Activated T-helper 1 cell treated with Interleukin-2 at 50 U/mL for 16 hours (primary cell): Measurements from ENCODE around the gene APOBR.
"Not testable (repeated sequence)": the region's sequence is repeated elsewhere in the genome, so short reads cannot be mapped to it uniquely, and the experiment has no call there.

Experiments used
- DNase-seq: peaks from one replicate; pipeline ENCODE4 v3.0.0-alpha.2; 2020; ENCODE audit warnings: low read depth

APOBR gene

DNA sequence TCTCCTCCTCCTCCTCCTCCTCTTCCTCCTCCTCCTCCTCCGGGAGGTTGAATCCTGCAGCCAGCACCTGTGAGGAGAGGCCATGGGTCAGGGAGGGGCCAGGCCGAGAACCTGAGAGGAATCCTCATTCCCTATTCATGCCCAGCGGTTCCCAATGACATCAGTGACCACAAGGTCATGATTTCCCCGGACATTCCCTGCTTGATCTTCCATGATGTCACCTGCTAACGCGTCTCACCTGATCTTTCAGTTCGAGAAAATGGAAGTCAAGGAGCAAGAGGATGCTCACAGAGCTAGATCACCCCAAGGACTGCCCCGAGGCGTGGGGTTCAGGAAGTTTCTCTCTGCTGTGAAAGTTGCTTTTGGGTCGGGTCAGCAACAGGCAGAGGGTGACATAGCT, 5.4 kb downstream of the APOBR start:
- no peak for DNase-seq

DNA sequence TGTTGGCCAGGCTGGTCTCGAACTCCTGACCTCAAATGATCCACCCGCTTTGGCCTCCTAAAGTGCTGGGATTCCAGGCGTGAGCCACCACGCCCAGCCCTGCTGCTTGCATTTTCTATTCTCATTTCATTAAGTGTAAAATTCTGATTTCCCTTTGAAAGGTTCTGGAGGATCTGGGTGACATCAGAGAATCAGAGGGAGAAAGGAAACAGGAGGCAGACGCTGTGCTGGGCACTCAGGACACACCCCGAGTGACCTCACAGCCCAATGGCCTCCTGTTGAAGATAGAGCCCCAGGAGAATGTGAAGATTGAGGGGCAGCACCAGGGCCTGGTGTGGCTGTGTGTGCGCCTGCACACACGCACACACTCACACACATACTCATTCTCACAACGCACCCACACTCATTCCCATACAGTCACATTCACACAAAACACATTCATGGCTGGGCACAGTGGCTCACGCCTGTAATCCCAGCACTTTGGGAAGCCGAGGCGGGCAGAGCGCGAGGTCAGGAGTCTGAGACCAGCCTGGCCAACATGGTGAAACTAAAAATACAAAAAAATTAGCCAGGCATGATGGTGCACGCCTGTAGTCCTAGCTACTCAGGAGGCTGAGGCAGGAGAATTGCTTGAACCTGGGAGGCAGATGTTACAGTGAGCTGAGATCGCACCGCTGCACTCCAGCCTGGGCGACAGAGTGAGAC, 6.2 kb downstream of the APOBR start:
- not testable (repeated sequence) for DNase-seq

DNA sequence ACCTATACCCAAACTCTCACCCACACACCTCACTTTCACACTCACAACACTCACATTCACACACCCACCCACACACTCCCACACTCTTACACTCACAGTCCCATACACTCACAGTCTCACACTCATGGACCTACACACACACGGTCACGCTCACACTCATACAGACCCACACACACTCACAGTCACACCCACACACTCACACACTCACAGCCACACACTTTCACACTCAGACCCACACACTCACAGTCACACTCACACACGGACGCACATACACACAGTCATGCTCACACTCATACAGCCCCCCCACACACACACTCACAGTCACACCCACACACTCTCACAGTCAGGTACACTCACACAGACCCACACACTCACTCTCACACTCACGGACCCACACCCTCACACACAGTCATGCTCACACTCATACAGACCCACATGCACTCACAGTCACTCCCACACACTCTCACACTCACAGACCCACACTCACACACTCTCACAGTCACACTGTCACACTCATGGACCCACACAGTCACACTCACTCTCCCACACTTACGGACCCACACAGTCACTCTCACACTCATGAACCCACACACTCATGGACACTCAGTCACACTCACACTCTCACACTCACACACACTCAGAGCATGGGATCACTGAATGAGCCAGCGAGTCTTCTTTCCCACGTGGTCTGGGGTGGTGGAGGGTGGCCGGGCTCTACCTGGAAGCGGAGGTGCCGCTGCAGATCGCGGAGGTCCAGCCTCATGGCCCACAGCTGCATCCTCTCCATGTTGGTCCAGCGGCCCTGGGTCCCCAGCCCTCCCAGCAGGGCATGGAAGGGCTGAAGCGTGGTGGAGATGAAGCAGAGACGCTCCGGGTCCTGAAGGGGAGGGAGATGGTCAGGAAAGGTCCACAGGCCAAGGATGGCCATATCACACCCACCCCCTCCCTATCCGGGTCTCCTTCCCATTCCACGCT, 7.1 kb downstream of the APOBR start:
- DNase-seq, result no peak

DNA sequence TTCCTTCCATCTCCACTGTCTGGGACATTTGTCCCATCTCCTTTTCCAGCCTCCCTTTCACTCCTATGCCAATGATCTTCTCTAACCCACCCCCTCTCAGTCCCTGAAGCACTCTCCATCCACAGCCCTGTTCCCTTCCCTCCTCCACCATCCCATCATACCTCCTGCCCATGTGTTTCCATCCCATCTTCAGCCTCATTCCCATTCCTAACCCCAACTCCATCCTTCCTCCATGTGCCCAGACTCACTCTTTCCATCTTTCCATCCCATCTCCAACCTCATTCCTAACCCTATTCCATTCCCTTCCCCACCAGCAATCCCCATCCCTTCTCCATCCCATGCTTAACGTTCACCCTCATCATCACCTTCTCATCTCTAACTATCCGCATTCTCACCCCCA, 7.8 kb downstream of the APOBR start:
- DNase-seq, result no peak

DNA sequence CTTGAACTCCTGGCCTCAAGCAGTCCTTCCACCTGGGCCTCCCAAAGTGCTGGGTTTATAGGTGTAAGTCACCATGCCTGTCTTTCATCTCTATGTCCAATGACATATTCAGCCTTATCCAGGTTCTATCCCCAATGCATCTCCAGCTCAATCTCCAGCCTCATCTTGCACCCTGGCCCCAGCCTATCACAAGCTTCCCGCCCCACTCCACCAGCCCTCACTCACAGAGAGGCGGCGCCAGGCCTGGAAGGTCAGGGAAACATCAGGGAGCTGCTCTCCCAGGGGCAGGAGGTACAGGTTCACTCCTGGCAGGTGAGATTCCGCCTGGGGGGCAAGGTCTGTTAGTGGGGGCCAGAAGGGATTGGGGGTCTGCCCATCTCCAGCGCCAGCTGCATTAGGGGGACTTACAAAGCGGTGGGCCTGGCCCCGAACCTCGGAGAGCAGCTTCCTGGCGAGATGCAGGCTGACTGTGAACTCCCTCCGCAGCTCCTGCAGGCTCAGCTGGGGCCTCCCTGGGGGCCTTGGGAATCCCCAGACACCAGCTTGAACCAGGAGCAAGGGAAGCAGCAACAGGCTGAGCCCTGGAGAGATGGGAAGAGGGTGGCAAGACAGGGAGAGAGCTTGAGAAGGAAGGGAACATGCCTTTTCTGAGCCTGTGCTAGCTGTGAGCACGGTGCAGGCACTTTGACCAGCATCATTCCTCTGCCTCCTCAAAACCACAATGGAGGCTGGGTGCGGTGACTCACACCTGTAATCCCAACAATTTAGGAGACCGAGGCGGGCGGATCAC, 9.2 kb downstream of the APOBR start:
- no peak for DNase-seq

DNA sequence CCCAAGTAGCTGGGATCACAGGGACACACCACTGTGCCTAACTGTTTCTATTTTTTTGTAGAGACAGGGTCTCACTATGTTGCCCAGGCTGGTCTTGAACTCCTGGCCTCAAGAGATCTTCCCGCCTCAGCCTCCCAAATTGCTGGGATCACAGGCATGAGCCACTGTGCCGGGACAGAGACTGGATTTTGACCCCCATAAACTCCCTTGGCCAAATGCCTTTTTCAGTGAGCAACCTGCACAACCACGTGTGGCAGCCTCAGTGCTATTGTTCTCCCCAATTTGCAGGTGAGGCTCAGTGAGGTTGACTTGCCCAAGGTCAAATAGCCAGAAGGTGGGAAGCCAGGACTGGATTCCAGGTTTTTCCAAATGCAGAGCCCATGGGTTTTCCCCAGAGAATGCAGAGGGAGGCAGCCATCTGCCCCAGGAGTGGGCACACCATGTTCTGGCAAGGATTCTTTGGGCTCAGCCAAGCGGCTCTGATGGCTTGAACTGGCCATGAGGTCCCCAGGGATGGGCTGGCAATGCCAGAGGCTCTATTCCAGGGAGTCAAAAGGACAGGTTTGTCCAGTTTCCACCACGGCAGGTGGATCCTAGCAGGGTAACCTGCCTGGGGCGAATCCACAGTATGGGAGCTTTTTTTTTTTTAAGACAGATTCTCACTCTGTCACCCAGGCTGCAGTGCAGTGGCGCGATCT, 10.4 kb downstream of the APOBR start:
- no peak for DNase-seq

DNA sequence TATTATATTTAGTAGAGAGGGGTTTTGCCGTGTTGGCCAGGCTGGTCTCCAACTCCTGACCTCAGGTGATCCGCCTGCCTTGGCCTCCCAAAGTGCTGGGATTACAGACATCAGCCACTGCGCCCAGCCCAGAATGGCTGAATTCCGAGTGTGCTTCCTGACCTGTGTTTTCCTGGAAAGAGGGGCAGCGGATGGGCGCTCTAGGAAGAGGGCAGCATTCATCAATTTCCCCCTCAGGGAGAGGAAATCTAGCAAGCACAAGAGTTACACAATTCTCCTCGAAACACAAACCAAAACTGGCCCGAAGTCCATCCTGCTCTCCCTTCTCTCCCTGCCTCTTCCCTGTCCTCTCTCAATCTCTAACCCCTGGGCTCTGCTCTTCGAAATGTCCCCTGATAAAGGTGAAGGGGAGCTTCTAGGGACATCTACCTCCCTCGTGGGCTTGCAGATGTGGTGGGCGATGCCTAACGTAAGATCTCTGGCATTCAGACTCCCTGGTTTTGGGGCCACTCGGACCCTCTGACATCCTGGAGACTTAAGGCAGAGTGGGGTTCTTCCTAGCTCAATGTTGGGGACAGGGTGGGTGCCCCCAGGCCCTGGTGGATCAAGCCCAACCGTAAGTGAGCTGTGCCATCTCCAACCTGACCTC, 11.2 kb downstream of the APOBR start:
- no peak for DNase-seq

DNA sequence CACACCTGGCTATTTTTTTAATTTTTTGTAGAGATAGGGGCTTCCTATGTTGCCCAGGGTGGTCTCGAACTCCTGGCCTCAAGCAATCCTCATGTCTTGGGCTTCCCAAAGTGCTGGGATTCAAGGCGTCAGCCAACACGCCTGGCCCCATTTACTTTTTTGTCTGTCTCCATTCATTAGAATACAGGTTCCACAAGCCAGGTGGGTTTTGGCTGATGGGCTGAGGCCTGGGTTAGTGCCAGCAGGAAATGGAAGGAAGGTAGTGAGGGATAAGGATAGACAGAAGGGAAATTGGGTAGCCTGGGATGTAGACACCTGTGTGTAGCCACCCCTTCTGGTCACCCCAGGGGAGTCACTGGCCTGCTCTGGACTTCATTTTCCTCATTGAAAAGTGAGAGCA, 16.6 kb downstream of the APOBR start:
- no peak for DNase-seq

DNA sequence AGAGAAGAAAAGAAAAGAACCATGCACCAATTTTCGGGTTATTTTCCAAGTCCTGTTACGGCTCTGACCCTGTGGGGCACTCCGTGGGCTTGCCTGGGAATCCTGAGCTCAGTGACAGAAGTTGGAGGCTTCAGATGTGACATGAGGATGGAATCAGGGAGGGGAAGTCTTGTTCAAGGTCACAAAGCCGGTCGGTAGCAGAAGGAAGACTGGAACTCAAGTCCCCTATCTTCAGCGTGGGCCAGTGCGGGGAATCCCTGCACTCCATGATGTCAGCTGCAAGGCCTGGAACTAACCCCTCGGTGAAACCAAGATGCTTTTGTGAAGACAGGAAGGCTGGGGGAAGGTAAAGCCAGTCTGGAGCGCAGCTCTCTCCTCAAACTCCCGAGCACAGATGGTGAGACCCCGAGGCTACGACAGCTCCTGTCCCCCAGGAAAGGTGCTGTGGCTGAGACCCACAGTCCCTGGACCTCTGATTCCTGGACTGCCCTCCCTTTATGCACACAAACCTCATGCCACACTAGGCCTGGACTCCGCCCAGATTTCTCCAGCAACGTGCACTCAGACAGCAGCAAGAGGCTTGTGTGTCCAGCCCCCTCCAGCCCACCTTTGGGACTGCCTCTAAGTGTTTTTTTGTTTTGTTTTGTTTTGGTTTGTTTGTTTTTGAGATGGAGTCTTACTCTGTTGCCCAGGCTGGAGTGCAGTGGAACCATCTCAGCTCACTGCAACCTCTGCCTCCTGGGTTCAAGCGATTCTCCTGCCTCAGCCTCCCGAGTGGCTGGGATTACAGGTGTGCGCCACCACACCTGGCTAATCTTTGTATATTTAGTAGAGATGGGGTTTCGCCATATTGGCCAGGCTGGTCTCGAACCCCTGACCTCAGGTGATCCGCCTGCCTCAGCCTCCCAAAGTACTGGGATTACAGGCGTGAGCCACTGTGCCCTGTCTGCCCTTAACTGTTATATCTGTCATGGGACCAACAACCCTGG, 17.7 kb downstream of the APOBR start:
- DNase-seq, result no peak

DNA sequence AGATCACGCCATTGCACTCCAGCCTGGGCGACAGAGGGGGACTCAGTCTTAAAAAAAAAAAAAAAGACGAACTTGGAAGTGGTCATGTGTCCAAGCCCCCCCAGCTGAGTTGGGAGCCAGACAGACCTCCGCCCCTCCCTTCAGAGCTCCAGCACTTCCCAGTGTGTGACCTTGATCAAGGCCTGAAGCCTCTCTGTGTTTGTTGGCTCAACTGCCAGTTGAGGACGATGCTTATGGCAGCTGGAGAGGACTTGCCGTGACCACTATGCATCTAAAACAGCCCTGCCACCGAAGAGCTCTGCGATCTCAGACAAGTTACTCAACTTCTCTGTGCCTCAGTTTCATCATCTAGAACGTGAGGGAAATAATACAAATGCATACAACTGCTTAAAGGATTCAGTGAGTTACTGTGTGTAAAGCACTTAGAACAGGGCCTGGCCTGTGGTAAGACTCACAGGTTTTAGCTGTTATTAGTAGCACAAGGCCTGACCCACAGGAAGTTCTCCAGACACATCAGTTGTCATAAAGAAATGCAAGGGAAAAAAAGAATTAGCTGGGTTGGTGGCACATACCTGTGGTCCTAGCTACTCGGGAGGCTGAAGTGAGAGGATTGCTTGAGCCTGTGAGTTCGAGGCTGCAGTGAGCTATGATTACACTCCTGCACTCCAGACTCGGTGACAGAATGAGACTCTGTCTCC, 19.2 kb downstream of the APOBR start:
- DNase-seq, result no peak

DNA sequence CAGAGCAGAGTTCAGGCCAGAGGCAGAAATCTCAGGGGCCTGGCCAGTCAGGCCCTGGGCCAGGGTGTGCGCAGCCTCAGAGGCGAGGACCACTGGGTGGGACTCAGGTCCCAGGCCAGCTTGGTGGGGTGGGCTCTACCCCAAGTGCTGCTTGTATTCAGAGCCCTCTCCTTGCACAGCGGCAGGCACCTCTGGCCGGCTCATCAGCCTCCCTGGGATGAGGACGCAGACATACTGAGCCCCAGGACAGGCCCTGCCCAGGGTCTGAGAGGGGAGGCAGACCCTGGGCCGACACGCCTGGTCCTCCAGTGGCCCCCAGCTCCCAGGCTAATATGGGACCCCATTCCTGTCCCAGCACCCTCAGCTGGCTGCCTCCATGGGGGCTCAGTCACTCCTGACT, 19.8 kb downstream of the APOBR start:
- DNase-seq, result no peak

DNA sequence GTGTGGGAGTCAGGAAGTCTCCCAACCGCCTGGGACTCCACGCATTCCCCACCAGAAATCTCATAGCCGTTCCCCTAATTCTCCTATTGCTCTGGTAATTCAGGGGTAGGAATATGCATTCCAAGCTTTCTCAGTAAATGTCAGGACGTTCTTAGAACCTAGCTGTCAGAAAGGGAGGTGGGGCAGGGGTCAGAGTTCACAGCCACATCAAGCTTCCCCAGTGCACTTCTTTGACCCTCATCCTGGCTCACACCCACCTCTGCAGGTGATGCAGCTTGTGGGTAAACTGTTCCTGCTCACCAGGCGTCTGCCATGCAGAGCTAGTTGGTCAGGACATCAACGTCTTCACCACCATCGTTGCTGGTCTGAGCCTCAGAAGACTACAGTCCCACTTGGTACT, 26.2 kb downstream of the APOBR start:
- DNase-seq, result no peak

DNA sequence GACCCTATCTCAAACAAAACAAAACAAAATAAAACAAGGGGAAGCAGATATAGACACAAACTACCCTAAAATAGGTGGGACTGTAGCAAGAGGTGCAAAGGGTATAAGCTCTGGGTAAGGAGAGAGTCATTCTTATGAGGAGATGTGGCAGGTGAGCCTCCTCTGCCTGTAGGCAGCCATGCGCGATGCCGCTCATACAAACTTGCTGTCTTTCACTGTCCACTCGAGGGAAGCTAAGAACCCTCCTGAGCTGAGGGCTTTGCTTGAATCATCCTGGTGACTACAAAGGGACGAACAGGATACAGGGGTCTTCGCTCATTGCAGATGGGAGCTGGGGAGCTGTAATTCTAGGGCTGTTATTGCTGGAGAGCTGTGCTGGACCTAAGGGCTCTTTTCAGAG, 27.0 kb downstream of the APOBR start:
- DNase-seq, result no peak

DNA sequence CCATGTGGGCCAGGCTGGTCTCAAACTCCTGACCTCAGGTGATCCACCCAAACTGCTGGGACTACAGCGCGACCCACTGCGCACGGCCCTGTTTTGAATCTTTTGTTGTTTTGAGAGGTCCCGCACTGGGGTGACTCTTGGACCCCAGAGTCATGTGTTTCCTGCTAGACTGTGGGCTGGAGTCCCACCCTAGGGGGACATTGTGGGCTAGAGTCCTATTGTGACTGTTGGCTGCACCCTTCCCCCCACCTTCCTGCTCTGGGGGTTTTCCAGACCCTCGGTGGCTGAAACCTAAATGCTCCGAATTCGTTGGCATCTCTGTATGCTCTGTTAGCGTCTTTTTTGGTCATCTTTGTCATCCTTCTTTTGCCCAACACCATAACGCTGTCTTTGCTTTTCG, 28.3 kb downstream of the APOBR start:
- no peak for DNase-seq

DNA sequence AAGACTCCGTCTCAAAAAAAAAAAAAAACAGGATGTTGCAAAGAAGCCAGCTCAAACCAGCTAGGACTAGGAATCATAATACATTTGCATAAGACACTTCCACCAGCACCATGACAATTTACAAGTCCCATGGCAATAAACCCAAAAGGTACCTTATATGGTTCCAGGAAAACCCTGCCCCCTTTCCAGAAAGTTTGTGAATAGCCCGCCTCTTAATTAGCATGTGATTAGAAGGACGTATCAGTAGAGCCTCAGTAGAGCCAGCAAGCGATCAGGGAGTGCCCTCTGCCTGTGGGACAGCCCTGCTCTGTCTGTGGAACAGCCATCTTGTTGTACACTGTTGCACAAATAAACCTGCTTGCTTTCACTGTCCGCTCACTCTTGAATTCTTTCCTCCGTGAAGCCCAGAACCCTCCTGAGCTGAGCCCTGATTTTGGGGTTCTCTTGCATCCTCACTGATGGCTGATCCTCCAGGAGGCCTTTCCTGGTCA, 30.3 kb downstream of the APOBR start:
- no peak for DNase-seq

DNA sequence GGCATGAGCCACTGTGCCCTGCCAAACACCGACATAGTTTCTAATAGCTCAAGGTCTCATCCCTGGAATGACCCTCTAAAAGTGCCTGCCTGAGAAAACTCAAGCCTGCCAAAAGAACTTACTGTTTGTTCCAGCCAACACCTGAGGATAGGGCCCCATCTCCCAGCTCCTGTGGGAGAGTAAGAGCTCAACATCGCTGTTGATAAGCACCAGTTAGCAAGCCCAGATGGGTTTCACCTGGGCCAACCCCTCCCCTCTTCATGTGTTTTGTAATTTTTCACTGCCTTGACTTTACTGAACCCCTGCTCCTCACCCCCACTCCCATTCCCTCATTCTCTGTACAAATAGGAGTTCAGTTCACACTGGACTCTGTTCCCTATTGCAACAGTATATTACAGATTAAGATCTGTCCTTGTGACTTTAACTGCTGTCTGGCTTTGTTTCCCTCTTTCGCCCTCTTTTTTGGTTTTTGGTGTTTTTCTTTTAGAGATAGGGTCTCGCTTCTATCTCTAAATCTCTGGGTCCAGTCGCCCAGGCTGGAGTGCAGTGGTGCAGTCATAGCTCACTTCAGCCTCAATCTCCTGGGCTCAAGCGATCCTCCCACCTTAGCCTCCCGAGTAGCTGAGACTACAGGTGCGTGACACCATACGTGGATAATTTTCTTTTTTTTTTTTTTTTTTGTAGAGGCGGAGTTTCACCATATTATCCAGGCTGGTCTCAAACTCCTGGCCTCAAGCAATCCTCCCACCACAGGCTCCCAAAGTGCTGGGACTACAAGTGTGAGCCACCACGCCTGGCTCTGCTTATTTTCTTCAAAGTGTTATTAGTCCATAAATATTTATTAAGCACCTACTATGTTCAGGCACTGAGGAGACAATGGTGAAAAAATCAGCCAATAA, 32.0 kb downstream of the APOBR start:
- no peak for DNase-seq

DNA sequence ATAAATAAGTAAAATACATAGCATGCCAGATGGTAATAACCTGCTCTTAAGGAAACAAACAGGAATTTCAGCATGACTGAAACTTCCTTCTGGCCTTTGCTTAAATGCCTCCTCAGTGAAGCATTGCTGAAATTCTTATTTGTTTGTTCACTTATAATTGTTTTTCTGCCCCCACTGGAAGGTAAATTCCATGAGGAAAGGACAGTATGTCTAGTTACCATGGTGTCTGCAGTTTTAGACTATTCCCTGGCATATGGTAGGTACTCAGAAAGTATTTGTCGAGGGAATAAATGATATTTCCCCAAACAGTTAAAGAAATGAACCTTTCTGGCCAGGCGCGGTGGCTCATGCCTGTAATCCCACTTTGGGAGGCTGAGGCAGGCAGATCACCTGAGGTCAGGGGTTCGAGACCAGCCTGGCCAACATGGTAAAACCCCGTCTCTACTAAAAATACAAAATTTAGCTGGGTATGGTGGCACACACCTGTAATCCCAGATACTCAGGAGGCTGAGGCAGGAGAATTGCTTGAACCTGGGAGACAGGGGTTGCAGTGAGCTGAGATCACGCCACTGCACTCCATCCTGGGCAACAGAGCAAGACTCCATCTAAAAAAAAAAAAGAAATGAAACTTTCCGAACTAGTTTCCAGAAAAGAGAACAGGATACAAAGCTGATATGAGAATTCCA, 32.8 kb downstream of the APOBR start:
- not testable (repeated sequence) for DNase-seq

DNA sequence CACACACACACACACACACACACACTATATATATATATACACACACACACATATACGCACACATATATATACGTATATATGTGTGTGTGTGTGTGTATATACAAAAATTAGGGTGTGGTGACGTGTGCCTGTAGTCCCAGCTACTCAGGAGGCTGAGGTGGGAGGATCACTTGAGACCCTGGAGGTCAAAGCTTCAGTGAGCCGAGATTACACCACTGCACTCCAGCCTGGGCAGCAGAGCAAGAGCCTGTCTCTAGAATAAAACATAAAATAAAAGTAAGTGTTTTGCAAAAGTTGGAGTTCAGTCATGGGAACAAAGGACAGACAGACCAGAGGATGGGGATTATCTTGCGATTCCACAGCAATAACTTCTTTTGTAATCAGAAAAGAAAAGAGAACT, 33.5 kb downstream of the APOBR start:
- no peak for DNase-seq
